HCEC 1CT (cell line): ENCODE data around the gene PTPRN.
A peak's percentile ranks its signal among the peaks of the same experiment; 100 is the strongest.
"Not testable (repeated sequence)": the region's sequence is repeated elsewhere in the genome, so short reads cannot be mapped to it uniquely, and the experiment has no call there.

ENCODE experiments used
- DNase-seq: peaks from one replicate; pipeline ENCODE4 v3.0.0-alpha.2; 2017

PTPRN gene

DNA sequence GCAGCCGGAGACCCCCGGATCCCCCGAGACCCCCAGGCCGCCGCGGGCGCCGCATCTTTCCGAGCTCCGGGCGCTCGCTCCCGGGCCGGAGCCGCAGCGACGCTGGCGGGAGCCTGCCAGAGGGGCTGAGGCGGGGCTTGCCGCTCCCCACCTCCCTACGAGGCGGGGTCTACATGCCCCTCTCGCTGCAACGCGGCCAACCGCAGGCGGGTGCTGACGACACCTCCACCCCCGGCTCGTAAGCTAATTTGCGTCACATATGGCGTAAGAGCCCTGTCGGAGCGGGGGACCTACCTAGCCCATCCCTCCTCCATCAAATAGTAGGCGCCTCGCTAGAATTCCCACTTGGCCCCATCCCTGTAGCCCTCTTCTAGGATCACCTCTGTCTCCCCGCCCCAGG lies at the start of gene PTPRN:
PTPRN (minus strand) TSS at position 124 of the 400 bp plus-strand sequence; CDS start at position 55, 69 bp downstream.
- no peak for DNase-seq

DNA sequence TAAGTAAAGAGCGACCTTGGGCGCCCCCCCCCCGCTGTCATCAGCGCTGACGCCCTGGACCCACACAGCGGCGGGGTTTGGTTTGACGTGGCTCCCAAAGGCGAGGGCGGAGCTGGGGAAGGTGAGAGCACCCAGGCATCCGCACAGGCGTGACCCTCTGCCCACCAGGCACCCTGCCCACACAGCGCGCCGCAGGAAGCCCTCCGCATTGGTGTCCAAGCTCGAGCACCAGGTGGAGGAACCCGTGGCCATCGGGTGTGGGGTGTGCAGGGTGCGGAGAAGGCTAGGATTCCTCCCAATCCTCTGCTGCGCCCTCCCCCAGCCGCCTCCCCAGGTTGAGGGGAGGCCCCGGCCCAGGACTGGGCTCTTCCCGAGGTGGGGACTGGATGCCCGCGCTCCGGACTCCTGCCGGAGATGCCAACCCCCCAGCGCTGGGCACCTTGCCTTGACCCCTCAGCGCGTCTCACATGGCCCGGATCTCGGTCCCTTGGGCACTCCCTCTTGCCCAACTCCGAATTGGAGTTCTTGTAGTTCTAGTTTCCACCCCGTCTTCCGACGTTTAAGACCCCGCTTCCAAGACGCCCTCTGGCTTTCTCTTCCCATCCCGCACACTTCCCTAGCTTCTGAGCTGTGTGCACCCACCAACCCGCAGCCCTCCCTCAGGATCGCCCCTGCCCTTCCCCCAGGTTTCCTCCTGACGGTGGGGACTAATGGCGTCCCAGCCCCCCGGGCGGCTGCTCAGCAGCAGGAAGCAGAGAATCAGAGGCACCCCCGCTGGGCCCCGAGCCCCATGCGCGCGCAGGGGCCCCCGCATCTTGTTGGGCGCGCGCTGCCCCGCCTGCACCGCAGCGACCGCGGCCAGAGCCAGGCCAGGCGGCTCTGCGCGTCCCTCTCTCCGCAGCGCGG lies 49.2 kb upstream of the PTPRN start:
- DNase-seq = no peak

DNA sequence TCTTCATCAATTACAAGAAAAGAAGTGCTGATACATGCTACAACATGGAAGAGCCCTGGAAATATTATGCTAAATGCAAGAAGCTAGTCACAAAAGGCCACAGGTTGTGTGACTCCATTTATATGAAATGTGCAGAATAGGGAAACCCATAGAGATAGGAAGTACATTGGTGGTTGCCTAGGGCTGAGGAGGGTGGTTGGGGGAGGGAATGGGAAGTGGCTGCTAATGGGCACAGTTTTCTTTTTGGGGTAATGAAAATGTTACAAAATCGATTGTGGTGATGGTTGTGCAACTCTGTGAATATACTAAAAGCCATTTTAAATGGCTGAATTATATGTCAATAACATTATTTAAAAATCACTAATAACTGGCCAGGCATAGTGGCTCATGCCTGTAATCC lies 47.6 kb upstream of the PTPRN start:
- DNase-seq = no peak

DNA sequence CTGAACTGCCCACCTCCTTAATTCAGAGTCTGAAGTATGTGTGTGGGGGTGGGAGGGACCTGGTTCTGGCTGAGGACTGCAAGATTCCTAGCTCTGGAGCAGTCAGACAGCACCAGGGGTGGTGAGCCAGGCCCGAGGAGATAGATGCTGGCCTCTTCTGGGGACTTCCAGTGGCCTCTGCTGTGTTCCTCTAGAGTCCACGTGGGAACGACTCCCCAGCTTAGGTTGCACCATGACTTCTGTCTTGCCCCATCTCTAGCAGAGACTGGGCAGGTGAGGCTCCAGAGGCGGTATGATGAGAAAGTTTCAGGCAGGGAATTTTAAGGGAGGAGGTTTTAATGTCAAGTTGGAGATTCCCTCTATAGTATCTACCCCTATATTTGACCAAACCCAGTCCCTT lies 45.4 kb upstream of the PTPRN start:
- DNase-seq = no peak

DNA sequence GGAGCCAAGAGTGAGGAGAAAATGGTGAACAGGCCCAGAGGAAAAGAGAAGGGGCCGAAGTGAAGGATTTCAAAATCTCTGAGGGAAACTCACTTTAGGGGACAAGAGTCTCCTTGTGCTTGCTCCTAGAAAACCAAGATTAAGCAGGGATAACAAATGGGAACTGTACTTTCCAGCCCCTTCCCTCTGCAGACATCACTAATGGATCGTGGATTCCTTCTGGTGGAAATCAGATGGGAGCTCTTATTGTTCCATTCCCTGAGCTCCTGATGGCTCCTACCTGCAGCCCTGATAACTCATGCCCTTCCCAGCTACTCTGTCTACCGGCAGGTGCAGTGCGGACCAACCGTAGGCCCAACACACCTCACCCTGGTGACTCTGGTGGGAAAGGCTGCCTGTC lies 43.9 kb upstream of the PTPRN start:
- DNase-seq = no peak

DNA sequence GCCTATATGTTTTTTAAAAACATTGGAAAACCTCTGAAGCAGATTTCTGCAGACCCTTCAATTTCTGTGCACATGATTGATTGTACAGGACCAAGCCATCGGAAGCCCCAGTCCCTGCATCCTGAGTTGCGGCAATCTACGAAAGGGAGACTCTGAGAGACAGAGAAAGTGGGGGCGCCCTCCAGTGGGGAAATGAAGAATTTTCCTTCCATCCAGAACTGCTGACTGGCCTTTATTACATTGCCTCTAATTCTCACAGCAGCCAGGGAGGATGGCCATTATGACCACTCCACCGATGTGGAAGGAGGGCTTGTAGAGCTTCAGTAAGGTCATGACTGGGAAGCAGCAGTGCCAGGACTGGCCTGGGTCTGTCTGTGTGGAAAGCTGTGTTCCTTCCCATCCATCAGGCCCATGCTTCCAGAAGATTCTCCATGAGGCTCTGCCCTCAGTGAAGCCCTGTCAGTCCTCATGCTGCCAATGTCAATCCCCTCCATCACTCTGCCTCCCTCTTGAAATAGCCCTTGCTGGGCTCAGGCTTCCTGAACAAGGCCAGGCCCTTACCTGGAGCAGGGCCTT lies 43.3 kb upstream of the PTPRN start:
- peak; percentile 48 for DNase-seq

DNA sequence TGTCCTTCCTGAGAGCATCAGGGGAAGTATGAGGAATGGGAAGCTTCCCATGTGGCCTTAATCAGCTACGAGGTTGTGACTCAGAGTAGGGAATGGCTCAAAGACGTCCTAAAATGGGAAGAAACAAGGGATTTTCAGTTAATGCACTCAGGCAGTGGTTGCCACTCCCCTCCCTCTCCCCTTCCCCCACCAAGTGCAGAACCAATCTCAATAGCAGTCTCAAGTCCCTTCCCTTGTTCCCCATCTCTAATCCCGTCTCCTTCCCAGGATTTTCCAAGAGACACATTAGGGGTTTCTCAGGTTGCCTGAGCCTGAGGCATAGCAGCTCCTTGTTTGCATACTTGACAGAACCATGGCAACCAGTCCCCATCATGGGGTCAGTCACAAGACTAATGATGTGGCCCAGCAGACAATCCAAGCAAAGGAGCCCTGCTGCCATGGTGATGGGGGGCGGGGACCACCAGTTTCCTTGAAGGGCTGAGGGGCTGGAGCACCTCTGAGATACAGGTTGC lies 41.6 kb upstream of the PTPRN start:
- peak; percentile 79 for DNase-seq

DNA sequence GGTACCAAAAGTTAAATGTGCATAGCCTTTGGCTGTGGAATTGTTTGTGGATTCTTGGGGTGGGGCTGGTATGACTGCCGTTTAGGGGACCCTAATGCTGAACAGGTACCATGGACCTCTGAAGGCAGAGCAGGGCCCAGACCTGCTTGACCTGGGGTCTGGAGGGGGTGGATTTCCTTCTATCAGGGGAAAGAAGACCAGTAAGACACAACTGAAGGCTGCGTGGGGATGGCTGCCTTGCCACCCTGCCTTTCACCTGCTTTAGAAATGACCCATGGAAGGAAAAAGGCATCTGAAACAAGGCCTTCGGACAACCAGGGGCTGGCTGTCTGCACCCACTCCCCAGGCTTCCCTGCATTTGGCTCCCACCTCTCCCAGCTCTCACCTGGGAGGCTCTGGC lies 41.0 kb upstream of the PTPRN start:
- no peak for DNase-seq

DNA sequence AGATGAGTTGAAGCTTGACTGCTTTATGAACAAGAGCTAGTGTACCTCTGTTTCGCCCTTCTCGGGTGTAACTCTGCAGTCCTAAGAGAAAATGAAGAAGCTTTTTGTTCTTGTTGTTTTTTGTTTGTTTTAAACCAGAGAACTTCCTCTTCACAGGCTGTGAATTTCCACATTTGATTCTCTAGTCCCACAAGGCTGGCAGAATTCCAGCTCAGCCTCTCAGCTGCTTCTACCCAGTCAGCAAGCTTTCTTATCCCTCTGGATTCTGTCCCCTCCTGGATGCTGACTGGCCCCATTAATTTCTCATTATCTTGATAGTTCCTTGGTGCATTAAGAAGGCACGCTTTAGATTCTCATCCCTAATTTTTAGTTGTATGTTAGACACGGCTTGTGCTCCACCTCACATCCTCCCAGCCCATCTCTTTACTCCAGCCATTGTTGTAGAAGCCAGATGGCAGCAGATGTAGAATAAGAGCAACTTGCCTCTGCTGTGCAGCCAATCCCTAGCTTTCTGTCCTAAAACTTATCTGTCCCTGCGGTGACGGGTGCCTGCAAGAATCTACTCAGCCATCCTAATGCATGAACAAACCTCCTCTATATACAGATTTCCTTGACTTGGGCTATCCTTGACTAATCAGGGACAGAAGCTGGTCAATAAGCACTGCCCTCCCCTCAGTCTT lies 35.7 kb upstream of the PTPRN start:
- peak; percentile 57 for DNase-seq

DNA sequence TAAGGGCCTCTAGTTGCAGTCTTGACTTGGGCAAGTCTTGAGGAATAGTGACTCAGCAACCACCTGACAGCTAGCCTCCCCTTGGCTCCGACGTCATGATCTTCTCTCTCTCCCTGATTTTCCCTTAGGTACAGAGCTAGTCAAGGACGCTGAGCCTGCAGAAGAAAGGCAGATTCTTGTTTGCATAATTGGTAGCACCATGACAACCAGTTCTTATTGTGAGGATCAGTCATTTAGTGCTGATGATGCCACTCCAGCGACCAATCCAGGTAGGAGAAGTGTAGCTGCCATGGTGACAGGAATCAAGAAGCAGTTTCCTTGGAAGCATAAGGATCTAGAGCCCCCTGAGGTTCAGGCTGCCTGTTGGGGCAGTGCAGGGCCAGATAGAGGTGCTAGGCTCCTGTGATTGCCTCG lies 26.2 kb upstream of the PTPRN start:
- DNase-seq = no peak

DNA sequence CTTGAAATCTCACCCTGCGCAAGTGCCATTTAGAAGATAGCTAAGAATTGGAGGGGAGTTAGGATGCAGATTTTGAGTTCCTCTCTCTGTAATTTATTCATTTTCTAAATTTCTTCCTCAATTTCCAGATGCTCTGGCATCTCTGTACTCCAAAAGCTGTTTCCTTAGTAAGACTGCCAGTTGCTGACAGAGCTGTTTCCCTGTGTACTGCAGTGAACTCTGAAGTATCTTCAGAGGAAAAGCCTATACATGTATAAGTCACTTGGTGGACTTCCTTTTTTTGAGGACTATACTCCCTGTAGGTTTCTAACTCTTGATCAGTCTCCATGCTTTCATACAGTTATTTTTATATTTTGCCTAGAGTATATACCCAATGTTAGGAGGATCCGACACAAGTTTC lies 24.9 kb upstream of the PTPRN start:
- DNase-seq = no peak

DNA sequence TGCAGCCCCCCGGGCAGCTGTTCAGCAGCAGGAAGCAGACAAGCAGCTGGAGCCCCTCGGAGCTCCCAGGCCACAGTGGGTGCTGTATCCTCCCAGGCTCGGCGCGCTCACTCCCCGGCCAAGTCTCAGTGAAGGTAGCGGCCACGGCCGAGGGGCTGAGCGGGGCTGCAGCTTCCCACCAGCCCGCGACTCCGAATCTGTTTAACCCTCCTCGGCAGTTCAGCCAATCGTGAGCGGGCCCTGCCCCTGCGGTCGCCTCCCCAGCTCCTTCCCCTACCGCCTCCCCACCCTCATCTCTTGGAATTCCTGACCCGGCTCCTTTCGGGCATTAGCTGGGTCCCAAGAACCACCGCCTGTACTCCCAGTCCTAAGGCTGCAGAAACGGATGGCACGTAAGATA lies 23.3 kb upstream of the PTPRN start, which contains the start of gene RESP18:
RESP18 (minus strand) TSS at position 203 of the 400 bp plus-strand sequence.
- no peak for DNase-seq

DNA sequence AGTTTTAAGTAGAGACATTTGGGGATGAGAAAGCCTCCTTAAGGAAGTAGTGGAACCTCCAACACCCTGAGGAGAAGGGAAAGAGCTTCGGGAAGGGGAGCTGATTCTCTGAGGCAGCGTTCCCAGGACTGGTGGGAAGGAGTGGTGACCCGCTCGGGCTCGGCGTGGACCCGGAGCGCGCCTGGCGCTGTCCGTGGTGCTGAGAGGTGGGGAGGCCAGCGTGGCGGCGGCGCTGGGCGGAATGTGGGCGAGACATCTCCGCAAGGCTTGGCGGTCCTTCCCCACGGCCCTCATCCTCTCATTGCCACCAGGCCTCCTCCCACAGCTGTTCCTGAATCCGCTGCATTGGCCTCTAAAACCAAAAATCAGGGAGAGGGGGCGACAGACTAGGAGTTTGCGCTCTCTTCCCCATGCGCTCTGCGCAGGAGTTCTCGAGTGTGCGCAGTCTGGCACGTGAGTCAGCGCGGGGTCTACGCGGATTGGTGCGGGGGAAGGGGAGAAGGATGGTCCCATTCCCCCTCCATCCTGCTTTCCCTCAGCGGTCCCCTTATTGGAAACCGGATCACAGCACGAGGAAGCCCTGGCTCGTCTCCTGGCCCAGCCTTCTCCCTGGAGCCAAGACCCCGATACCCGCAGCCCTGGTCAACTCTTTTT lies 22.5 kb upstream of the PTPRN start:
- DNase-seq = no peak

DNA sequence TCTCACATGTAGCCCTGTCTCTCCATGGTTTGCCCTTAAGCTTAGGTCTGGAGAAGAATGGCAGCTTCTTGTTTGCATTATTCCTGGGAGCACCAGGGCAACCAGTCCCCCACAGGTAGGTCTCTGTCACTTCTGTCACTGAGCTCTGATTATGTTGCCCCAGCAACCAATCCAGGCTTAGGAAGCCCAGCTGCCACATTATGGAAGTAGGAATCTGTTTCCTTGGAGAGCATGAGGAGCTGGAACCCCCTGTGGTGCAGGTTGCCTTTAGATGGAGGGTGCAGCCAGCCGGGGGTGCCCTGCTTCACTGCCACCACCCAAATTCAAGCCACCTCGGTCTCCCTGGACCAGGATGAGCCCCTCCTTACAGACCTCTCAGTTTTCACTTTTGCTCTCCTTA lies 18.5 kb upstream of the PTPRN start:
- DNase-seq = no peak

DNA sequence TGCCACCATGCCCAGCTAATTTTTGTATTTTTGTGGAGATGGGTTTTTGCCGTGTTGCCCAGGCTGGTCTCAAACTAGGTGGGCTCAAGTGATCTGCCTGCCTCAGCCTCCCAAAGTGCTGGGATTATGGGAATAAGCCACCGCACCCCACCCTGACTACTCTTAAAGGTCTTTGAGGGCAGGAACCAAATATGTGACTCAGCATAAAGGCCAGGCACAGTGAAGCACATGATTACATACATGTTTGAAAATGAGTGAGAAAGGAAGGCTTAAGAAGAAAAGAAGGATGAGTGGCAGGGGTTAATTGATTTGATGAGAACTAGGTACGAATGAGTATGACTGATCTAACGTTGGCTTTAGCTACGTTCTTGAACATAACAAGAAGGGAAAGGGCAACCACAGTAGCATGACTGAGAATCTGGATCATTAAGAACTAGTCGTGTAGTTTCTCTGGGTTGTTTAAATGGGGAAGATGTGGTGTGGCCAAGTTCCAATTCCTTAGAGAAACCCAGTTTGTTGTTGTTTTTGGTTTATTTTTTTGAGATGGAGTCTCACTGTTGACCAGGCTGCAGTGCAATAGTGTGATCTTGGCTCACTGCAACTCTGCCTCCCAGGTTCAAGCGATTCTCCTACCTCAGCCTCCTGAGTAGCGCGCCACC lies 16.6 kb upstream of the PTPRN start:
- DNase-seq = no peak

DNA sequence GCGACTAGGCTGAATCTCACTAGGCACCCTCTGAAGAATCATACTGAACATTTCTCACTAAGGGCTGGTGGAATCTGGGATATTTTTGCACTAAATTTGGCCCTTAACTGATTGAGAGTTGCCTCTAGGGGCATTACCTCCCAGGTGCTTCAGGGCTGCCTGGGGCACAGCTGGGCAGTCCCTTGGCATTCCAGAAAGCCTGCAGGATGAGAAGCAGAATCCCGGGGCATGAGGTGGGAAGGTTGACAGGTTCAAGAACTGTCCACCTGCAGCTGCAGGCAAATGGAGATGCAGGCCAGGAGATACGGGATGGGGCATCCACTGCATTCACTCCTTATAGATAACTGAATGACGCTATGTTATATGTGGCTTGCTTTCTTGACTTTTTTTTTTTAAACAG lies 15.9 kb upstream of the PTPRN start:
- no peak for DNase-seq

DNA sequence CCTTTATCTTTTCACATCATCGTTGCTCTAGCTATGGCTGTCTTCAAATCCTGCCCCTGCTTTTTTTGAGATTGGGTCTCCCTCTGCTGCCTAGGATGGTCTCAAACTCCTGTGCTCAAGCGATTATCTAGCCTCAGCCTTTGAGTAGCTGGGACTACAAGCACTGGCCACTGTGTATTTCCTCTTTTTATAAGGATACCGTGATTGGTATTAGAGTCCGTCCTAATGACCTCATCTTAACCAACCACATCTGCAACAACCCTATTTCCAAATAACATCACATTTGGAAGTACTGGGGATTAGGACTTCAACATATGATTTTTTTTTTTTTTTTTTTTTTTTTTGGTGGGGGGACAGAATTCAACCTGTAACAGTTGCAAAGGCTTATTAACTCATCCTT lies 14.2 kb upstream of the PTPRN start:
- no peak for DNase-seq

DNA sequence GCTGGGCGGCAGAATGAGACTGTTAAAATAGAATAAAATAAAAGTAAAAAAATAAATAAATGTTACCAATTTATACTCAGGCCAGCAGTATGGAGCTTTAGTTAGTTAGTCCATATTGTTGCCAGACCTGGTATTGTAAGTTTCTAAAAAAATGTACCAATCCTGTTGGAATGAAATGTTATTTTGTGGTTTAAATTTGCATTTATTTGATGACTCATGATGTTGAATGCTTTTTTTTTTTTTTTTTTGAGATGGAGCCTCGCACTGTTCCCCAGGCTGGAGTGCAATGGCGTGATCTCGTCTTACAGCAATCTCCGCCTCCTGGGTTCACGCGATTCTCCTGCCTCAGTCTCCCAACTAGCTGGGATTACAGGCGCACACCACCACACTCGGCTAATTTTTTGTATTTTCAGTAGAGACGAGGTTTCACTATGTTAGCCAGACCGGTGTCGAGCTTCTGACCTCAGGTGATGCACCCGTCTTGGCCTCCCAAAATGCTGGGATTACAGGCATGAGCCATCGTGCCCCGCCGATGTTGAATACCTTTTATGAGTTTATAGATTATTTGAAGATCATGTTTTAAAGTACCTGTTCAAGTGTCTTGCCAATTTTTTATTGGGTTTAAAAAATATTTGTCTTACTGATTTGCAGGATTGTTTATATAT lies 5.7 kb upstream of the PTPRN start:
- peak; percentile 14 for DNase-seq

DNA sequence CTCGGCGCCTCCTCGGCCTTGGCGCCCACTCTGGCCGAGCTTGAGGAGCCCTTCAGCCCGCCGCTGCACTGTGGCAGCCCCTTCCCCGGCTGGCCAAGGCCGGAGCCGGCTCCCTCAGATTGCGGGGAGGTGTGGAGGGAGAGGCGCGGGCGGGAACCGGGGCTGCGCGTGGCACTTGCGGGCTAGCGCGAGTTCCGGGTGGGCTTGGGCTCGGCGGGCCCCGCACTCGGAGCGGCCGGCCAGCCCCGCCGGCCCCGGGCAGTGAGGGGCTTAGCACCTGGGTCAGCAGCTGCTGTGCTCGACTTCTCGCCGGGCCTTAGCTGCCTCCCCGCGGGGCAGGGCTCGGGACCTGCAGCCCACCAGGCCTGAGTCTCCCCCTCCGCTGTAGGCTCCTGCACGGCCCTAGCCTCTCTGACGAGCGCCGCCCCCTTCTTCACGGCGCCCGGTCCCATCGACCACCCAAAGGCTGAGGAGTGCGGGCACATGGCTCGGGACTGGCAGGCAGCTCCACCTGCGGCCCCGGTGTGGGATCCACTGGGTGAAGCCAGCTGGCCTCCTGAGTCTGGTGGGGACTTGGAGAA lies 3.6 kb upstream of the PTPRN start:
- not testable (repeated sequence) for DNase-seq

DNA sequence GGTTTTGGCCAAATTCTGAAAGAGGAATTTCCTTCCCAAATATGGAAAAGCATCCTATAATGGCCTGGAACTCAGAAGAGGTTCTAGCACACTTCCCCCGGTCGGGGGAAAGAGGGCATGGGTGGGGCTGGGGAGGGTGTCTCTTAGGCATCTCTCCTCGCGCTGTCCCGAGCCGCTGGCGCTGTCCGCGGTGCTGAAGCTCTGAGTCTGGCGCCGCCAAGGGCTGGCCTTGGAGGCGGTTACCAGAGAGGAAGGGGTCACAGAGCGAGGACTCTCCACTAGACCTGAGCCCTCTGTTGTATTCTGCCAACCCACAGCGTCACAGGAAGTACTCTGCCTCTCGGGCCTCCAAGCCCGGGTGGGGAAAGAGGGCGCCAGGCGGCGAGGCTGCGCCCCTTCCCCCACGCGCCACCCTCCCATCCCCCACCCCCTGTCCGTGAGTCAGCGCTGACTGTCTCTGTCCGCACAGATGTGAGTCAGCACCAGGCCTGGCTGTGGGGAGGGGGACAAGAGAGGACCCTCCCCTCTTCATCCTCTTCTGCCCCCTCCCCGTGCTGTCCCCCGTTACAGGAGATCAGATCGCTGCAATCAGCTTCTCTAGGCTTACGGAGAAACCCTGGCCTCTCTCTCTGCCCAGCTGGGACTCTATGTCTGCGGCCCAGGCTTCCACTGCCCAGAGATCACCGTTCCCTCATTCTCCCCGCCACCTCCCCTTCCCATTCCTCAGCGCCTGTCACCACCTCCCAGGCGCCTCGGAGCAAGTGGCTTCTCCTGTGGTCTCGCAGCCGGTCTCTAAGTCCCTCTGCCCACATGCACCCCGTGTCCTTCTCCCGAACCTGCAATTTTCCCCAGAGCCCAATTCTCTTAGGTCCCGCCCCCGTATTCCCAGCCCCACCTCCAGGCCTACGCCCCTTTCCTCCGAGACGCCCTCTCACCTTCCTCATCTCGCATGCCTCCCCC lies 779 bp downstream of the PTPRN start:
- peak; percentile 5 for DNase-seq
